GM18507 (cell line): ENCODE measurements around the gene RPS19BP1.
A peak's percentile ranks its signal among the peaks of the same experiment; 100 is the strongest.
"Not testable (repeated sequence)": the region's sequence is repeated elsewhere in the genome, so short reads cannot be mapped to it uniquely, and the experiment has no call there.

Experiments used
- DNase-seq: peaks from one replicate; pipeline ENCODE4 v3.0.0; 2011; ENCODE audit warnings: low read depth; ENCODE audit not compliant: insufficient read length; ENCODE audit errors: extremely low spot score
- FAIRE-seq: peaks from 2 replicates; lab custom pipeline; 2011; peaks lifted over from hg19 to GRCh38; lab: Jason Lieb, UNC

Gene RPS19BP1

DNA sequence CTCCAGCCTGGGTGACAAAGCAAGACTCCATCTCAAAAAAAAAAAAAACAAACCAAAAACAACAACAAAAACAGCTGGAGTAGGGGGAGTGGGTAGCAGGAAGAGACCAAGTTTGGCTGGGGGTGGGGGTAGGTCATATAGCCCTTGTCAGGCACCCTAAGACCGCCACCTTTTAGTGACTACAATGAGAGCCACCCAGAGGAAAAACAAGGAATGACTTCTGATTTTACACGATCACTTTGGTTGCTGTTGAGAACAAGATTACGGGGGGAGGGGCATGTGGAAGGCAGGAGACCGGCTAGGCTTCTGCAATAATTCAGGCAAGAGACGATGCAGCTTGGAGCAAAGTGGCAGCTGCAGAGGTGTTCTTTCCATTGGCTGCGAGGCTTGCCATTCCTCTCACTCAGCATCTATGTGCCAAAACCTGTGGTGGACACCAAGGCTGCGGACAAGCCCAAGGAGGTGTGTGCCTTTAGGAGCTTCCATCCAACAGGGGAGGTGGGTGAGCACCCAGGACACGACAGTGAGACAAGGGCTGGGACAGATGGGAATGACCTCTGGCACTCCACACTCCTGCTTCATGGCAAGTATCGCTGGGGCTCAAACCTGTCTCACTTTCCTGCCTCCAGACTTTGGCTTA, 1.7 kb downstream of the RPS19BP1 start:
- DNase-seq (no peak), FAIRE-seq (no peak)

DNA sequence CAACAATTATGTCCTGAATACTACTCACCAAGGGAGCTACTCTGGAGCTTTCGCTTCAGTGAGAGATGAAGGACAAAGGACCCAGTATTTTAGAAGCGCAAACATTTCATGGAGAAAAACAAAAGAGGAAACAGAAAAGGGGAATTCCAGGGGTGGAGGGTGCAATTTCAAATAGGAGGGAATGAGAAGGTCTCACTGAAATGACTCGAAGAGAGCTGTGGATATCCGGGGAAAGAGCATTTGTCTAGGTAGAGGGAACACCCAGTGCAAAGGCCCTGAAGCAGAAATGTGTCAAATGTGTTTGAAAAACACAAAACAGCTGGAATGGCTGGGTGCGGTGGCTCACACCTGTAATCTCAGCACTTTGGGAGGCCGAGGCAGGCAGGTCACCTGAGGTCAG, 2.4 kb downstream of the RPS19BP1 start:
- no peak for FAIRE-seq

DNA sequence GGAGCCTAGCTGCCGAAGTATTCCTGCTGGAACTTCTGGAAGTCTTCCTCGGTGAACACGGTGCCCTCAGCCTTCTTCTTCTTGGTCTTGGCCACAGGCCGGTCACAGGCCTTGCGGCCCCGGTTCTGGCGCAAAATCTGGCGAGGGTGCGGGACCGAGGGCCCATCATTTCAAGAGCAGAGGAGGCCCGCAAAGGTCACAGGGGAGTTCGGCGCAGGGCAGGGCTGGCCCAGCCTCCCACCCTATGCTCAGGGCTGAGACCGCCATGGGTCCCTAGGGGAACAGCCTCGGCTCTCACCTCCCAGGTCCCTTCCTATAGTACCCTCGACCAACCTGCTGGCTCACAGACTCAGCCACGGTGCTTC, 3.1 kb downstream of the RPS19BP1 start:
- DNase-seq (no peak), FAIRE-seq (no peak)

More for the DNA sequence above, 2.4 kb downstream of the RPS19BP1 start:
- DNase-seq = no peak

DNA sequence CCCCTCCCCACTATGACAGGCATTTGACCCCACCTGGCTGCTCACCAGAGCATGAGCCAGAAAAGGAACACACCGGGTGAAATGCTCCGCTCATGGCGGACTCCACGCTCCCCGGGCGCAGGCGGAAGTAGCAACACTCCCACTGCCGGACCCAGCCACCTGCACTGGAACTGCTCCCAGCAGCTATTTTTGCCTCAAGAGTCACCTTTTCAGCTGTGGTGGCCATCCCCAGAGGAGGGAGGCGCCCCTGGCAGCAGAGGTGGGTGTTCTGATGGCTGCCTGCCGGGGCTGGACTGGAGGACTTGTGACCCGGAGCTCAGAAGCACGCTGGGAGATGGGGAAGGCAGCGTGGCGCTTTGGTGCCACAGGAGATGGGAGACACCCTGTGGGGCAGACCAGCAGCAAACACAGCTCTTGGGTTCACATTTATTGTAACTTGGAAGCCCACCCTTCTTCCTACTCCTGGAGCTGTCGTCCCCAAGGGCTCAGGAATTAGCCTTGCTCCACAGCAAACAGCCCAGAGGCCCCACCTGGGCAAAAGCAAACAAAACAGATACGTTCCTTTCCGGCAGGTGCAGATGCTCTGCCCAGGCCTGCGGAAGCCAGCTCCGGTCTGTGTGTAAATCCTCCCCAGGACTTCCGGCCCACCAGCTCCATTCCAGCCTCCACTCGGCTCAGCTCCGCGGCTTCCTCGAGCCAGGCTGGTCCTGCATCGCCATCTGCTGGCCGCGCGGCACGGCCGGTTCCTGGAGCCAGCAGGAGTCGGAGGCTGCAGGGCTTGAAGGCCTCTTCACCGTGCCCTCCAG, 3.7 kb downstream of the RPS19BP1 start:
- DNase-seq (peak; percentile 62), FAIRE-seq (peak; percentile 95)

DNA sequence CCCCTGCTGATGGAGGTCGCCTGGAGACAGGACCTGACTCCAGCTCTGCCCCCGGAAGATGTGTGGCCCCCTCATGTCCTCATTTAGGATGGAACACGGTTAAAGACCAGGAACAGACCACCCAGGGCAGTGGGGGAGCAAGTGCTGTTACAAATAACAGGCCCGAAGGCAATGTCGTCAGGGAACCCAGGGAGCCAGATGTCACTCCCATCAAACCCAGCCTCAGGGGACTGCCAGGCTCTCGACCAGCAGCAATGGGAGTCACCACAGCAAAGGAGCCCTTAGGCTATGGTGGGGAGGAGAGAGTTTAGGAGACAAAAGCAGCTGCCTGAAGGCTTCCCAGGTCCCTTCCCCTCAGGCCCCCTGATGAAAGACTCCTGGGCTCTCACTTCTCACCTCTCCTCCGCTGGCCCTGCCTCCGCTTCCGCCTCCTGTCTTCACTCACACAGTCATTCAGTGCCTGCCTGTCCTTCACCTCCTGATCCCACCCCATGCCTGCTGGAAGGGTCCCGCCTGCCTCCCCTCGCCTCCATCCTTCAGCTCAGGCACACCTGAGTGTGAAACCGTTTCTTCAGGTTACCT, 4.4 kb downstream of the RPS19BP1 start:
- FAIRE-seq (peak; percentile 81), DNase-seq (no peak)

DNA sequence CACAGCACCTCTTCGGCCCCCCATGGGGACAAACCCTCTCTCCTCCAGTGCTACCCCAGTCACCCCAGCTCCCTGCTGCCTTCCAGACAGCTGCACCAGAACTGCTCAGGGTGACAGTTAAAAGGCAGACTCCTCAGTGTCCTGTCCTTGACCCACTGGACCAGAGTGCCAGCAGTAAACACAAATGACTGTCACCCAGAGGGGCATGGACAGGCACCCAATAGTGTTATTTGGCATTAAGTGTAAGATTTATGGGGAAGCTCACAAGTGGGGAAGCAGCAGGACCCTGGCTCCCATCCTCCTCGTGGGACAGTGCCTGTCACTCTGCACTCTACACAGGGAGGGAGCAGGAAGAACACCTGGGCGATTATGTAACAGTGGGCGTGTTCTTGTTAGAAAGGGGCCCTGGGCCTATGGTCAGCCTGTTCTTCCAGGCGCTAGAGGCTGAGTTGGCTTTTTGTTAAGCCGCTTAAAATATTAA, 5.0 kb downstream of the RPS19BP1 start:
- FAIRE-seq = peak; percentile 31
- no peak for DNase-seq

GRCh38 chr22:39526736-39527171, 5.8 kb downstream of the RPS19BP1 start:
- no peak for DNase-seq
- FAIRE-seq = peak; percentile 55

- DNase-seq (no peak), FAIRE-seq (no peak)
Measured at GRCh38 chr22:39525658-39525975, 6.9 kb downstream of the RPS19BP1 start.

- DNase-seq (no peak), FAIRE-seq (no peak)
Measured at GRCh38 chr22:39524753-39525657, 7.5 kb downstream of the RPS19BP1 start.

DNA sequence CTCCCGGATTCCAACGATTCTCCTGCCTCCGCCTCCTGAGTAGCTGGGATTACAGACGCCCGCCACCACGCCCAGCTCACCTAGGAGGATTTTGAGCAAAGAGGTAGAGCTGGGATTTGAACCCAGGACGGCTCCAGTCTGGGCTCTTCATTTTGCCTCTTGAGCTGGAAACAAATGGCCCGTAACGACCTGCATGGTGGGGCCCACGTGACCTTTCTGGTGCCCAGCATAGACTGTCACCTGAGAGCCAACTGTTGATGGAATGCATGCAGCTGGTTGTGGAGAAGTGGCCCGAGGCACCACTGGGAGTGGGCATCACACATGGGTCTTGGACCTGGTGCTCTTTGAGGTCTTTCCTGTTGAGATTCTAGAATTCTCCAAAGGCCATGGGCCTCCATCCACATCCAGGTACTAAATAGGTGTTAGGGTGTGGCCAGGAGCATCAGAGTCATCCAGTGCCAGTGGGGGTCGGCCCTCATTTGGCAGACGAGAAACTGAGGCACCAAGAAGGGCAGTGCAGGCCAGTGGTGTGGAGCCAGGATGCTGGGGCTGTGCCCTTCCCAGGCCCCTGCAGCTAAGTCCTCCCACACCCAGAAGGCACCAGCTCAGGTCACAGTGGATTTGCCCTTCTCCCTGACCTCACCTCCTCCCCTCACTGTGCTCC, 8.3 kb downstream of the RPS19BP1 start:
- DNase-seq (no peak), FAIRE-seq (no peak)

GRCh38 chr22:39522567-39523300, 9.8 kb downstream of the RPS19BP1 start:
- no peak for DNase-seq
- FAIRE-seq = no peak

GRCh38 chr22:39522091-39522490, 10.5 kb downstream of the RPS19BP1 start:
- not testable (repeated sequence) for DNase-seq, FAIRE-seq

GRCh38 chr22:39521106-39521885, 11.3 kb downstream of the RPS19BP1 start:
- DNase-seq = not testable (repeated sequence)
- FAIRE-seq = peak; percentile 46

DNA sequence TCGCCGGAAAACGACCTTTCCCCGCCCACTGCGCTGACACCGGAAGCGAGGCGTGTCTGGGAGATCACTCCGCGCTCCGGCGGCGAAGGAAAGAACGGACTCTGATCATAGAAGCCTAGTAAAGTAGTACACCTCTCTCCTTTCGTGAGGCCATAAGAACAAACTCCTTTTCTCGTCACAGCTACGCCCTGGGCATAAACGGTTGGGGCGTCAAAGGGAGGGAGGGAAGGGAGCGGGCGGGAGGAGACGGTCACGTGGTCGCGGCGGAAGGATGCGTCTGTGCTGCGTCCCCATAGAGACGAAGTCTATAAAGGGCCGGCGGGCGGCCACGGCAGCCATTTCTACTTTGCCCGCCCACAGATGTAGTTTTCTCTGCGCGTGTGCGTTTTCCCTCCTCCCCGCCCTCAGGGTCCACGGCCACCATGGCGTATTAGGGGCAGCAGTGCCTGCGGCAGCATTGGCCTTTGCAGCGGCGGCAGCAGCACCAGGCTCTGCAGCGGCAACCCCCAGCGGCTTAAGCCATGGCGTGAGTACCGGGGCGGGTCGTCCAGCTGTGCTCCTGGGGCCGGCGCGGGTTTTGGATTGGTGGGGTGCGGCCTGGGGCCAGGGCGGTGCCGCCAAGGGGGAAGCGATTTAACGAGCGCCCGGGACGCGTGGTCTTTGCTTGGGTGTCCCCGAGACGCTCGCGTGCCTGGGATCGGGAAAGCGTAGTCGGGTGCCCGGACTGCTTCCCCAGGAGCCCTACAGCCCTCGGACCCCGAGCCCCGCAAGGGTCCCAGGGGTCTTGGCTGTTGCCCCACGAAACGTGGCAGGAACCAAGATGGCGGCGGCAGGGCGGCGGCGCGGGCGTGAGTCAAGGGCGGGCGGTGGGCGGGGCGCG, 12.1 kb downstream of the RPS19BP1 start, which contains the start of gene ATF4:
TSS of gene ATF4 (plus strand) at position 337 of the 880 bp plus-strand sequence. CDS start 884 bp downstream, outside the sequence.
- DNase-seq (no peak), FAIRE-seq (no peak)

DNA sequence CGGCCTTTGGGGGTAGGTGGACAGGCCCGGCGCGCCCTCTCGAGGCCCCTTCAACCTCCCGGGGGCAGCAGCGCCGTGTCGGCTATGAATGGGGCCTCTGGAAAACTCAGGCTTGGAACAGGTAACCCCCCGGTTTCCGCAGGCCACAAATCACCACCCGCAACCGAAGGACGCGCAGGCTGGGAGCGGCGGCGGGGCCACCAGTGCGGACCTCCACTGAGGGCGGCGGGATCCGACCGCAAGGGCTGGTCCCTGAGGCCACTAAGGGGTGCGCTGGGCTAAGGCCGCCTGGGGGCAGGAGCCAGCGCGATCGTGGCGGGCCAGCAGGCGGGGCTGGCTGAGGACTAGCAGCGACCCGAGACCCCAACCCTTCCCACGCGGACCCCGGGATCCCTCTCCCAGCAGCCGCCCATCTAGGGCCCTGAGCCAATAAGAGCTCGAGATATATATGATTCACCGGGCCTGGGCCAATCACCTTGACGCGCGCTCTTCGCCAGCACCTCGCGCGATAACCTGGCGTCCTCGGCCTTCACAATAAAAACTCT, 12.8 kb downstream of the RPS19BP1 start:
- DNase-seq (peak; percentile 95), FAIRE-seq (peak; percentile 99)

DNA sequence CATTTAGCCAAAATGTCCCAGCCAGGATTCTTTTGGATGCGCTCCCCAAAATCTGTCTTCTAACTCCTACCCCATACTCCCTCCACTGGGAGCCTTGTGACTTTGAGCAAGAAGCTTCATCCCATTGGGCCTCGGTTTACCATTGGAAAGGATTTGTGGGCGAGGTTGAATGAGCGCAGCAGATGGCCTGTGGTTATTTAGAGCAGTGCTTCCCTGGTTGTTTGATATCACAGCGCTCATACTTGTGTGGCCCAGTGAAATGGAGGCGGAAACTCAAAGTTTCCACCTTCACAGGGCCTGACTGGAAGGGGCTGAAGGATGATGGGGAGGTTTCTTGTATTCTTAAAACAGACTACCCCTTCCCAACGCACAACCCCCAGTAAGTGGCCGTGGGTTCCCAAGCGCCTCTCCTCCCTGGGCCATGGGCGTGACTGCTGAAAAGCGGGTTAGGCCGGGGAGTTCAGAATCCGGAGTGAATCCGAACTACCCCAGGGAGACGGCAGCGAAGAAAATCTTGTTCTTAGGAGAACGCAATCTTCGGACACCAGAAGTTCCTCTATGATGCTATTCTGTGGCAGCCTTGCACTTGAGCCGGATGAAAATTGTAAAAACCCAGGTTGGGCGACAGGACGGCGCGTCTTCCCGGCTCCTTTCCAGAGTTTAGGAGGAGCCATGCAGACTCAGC, 13.4 kb downstream of the RPS19BP1 start:
- DNase-seq = no peak

More for the DNA sequence above, 13.4 kb downstream of the RPS19BP1 start:
- FAIRE-seq = no peak
